Karpas-422 (cell line): Measurements from ENCODE around the gene H6PD. TPM values are rescaled to one million over a fixed set of nuclear protein-coding genes. Genes with fewer than 3 reads are reported as not detected.
A peak's percentile ranks its signal among the peaks of the same experiment; 100 is the strongest.

ENCODE experiments used
- DNase-seq: peaks from one replicate; pipeline ENCODE4 v3.0.0-alpha.2; 2015
- H2AFZ ChIP-seq: fragments of 200-600 bp; sonication (generic); 2 replicates; pipeline ENCODE4 v1.6.1; 2014; ENCODE audit warnings: antibody characterized with exemption, low read length, mixed read lengths
- H3K27ac ChIP-seq: fragments of 200-600 bp; sonication (generic); 2 replicates; pipeline ENCODE4 v1.5.1; 2014; ENCODE audit warnings: mild to moderate bottlenecking, low read length, moderate library complexity
- H3K27me3 ChIP-seq: fragments of 200-600 bp; sonication (generic); 2 replicates; pipeline ENCODE4 v1.6.1; 2014; ENCODE audit warnings: low read length, mixed read lengths
- H3K36me3 ChIP-seq: fragments of 200-600 bp; sonication (generic); 2 replicates; pipeline ENCODE4 v1.6.1; 2014; ENCODE audit warnings: low read length, mixed read lengths; ENCODE audit not compliant: insufficient read depth
- H3K4me1 ChIP-seq: fragments of 200-600 bp; sonication (generic); 2 replicates; pipeline ENCODE4 v1.6.1; 2014; ENCODE audit warnings: mild to moderate bottlenecking, low read length, mixed read lengths
- H3K4me2 ChIP-seq: fragments of 200-600 bp; sonication (generic); 2 replicates; pipeline ENCODE4 v1.6.1; 2014; ENCODE audit warnings: low read length, low read depth, mild to moderate bottlenecking; ENCODE audit not compliant: poor library complexity, severe bottlenecking
- H3K4me3 ChIP-seq: fragments of 200-600 bp; sonication (generic); 2 replicates; pipeline ENCODE4 v1.5.1; 2014; ENCODE audit warnings: mild to moderate bottlenecking, antibody characterized with exemption, low read length, mixed read lengths
- H3K79me2 ChIP-seq: fragments of 200-600 bp; sonication (generic); 2 replicates; pipeline ENCODE4 v1.6.1; 2014; ENCODE audit warnings: mild to moderate bottlenecking, low read length, mixed read lengths
- H3K9ac ChIP-seq: fragments of 200-600 bp; sonication (generic); 2 replicates; pipeline ENCODE4 v1.6.0; 2014; ENCODE audit warnings: low read length
- H3K9me2 ChIP-seq: fragments of 200-600 bp; sonication (generic), shearing (Covaris generic); replicated peaks from 2 replicates; pipeline ENCODE4 v1.6.0; 2014; ENCODE audit warnings: mild to moderate bottlenecking, low read length, moderate library complexity; ENCODE audit not compliant: insufficient read depth
- H3K9me3 ChIP-seq: fragments of 300-700, 200-600 bp; sonication (generic); 2 replicates; pipeline ENCODE4 v1.6.1; 2014; ENCODE audit warnings: low read length, mixed read lengths
- H4K20me1 ChIP-seq: fragments of 200-600 bp; sonication (generic); 2 replicates; pipeline ENCODE4 v1.6.1; 2014; ENCODE audit warnings: mild to moderate bottlenecking, antibody characterized with exemption, low read length, low read depth; ENCODE audit not compliant: insufficient read depth
- total RNA-seq: library from RNA; depleted of rRNA; stranded (reverse); fragments of >200 nt; shearing (Covaris generic); gene quantifications from 2 replicates; pipeline ENCODE4 v1.2.3, GENCODE V29; 2014; ENCODE audit warnings: low replicate concordance; rRNA removed

The H6PD gene
- total RNA-seq, 1 experiment from 2014 or later, result 21.3 TPM

- peak; percentile 52 for DNase-seq
Measured at GRCh38 chr1:9317591-9318417, 83.2 kb downstream of the H6PD start.

GRCh38 chr1:9319208-9319788 is 84.7 kb downstream of the H6PD start:
- no peaks in the 10 kb centered on the region for H4K20me1 ChIP-seq
- no peak overlapping the region for H2AFZ ChIP-seq
- H3K36me3 ChIP-seq, result no peaks in the 10 kb centered on the region
- H3K4me2 ChIP-seq, result no peak overlapping the region
- H3K4me1 ChIP-seq, result peaks cover 15% of the 10 kb centered on the region
- H3K79me2 ChIP-seq, result no peaks in the 10 kb centered on the region
- H3K9me3 ChIP-seq, result no peaks in the 10 kb centered on the region
- H3K27me3 ChIP-seq, result no peaks in the 10 kb centered on the region
- H3K4me3 ChIP-seq, result no peak overlapping the region
- H3K9me2 ChIP-seq, result no peaks in the 10 kb centered on the region
- DNase-seq, result no peak
- no peak overlapping the region for H3K27ac ChIP-seq
- no peak overlapping the region for H3K9ac ChIP-seq

More at GRCh38 chr1:9317591-9318417, 83.2 kb downstream of the H6PD start:
- H3K27ac ChIP-seq, result no peak overlapping the region
- H3K9me3 ChIP-seq, result no peaks in the 10 kb centered on the region
- 0 out of 2 replicates have a peak overlapping the region, but pooled peaks have one; percentile 20 for H3K9ac ChIP-seq
- H3K27me3 ChIP-seq, result no peaks in the 10 kb centered on the region
- H3K79me2 ChIP-seq, result no peaks in the 10 kb centered on the region
- H3K4me3 ChIP-seq, result peak overlapping the region; percentile 49; the same call in 1 of the 2 replicates
- no peaks in the 10 kb centered on the region for H3K36me3 ChIP-seq
- peaks cover 15% of the 10 kb centered on the region for H3K4me1 ChIP-seq
- peak overlapping the region; percentile 61 for H3K4me2 ChIP-seq
- no peaks in the 10 kb centered on the region for H3K9me2 ChIP-seq
- no peaks in the 10 kb centered on the region for H4K20me1 ChIP-seq
- peak overlapping the region; percentile 75 for H2AFZ ChIP-seq

GRCh38 chr1:9319789-9320519 is 85.4 kb downstream of the H6PD start:
- no peaks in the 10 kb centered on the region for H3K36me3 ChIP-seq
- H3K79me2 ChIP-seq, result no peaks in the 10 kb centered on the region
- no peaks in the 10 kb centered on the region for H3K9me2 ChIP-seq
- no peak overlapping the region for H3K4me3 ChIP-seq
- no peak overlapping the region for H3K27ac ChIP-seq
- peak overlapping the region; percentile 10 for H3K4me2 ChIP-seq
- no peaks in the 10 kb centered on the region for H4K20me1 ChIP-seq
- H3K9ac ChIP-seq, result no peak overlapping the region
- H3K27me3 ChIP-seq, result no peaks in the 10 kb centered on the region
- H3K4me1 ChIP-seq, result peaks cover 15% of the 10 kb centered on the region
- no peak overlapping the region for H2AFZ ChIP-seq
- no peaks in the 10 kb centered on the region for H3K9me3 ChIP-seq
- DNase-seq, result no peak

Other genes starting within 250 kb of the H6PD start
- gene SLC2A7, start 208.4 kb upstream of the H6PD start, total RNA-seq, result not detected in 2 replicates
- gene SLC2A5, start 165.1 kb upstream of the H6PD start, total RNA-seq, result 0.07 and 0.22 TPM in 2 replicates
- not detected in 2 replicates for gene GPR157, start 105.7 kb upstream of the H6PD start, total RNA-seq
- gene SPSB1, start 58.1 kb downstream of the H6PD start, total RNA-seq, result not detected in 2 replicates